GM19035 (cell line): ENCODE data around the gene OR14A2.
"Not testable (repeated sequence)": the region's sequence is repeated elsewhere in the genome, so short reads cannot be mapped to it uniquely, and the experiment has no call there.

Experiments
- ATAC-seq: cut with Tn5 transposase; IDR thresholded peaks from one replicate; pipeline ENCODE4 v1.9.1; 2021; ENCODE audit not compliant: unreplicated experiment

The OR14A2 gene

DNA sequence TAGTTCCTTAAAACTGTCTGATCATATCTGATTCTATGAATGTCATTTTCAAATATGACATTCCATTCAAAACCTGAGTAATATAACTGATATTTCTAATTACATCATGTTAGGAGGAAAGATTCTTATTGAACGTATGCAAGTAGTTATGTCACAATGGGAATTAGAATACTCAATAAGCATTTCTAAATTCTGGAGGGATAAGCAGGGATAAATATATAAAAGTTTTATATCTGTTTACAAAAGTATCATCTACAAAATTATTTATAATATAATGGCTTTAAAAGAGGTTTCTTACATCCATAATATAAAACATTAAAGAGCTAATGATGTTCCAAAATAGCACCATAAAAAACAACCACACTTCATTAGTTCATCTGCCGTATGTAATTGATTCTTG is at the start of gene OR14A2:
Gene OR14A2, minus strand, starts transcription at position 101 of the 400 bp plus-strand sequence.
- no peak for ATAC-seq

DNA sequence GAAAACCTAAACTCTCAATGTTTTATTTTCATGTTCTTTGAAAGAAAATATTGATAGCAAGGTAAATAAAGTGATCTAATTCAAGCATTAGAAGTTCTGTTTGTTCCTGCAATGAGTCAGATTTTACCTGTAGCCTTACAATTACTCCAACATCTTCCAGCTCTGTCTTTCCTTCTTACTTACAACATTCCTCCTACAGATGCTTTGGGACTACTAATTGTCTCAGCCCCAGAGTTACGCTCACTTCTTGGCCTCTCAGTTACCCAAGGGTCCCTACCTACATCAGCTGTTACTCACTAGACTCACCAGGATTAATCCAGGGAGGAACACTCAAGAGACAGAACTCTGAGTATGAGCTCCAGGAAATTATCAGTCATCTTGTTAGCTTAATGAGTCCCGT is 49.6 kb upstream of the OR14A2 start:
- no peak for ATAC-seq

DNA sequence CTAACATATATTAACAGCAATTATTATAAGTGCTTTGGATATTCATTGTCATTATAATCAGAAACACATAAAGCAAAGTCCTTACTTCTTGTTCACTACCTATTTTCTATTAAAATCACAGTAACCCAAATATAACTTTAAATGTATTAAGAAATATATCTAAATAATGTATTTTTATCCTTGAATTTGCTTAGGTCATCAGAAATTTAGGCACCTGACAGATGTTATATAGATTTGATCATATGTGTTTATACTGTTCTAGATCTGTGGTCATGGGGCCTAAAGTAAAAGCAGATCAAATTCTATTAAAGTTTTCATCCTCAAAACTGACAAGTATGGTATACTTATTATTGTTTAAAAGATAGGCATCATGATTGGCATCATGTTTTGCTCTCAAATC is 21.7 kb upstream of the OR14A2 start:
- ATAC-seq = no peak

DNA sequence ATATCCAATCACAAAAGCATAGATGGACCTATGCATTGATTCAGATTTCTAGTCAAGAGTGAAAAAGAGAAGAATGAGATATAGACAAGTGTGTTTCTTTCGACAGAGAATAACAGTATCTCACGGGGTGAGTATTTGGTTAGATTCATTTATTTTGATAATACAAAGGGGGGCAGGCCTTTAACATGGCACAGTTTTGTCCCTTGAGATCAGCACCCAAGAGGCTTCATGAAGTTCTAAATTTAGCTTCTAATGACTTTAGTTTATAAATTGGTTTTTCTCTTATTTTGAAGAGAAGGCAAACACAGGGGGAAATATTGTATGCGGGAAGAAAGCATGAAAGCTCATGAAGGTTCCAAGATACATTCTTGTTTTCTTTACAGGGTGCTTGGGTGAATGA is 12.5 kb upstream of the OR14A2 start, which contains the start of gene OR1C1:
Gene OR1C1, minus strand, starts transcription at position 101 of the 400 bp plus-strand sequence. CDS start 2,150 bp downstream, outside the sequence.
- ATAC-seq = no peak

DNA sequence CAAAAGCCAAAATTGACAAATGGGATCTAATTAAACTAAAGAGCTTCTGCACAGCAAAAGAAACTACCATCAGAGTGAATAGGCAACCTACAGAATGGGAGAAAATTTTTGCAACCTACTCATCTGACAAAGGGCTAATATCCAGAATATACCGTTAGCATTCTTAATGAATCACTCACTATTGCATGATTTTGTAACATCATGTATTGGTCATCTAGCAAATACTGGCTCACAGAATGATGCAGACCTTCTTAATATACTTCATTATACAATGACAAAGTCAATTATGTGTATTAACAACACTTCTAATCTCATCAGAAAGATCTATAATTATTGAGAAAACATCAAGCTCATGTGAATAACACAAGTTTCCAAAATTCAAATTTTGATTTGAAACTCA is 6.4 kb upstream of the OR14A2 start:
- ATAC-seq = not testable (repeated sequence)

DNA sequence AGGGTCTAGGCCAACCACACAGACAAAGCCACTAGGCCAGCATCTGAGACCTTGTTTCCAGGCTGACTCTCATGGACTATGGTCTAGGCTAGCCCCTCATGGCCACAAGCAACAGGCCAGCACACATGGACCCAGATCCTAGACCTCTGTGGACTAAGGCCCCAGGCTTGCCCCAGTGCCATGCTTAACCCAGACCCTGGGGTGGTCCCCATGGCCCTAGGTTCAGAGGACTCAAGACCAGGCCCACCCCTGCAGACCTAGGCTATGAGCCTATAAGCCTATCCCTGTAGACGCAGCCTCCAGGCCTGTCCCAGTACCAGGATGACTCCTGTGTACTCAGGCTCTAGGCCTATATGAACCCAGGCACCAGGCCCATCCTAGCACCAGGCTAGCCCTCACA is 1.9 kb upstream of the OR14A2 start:
- no peak for ATAC-seq

DNA sequence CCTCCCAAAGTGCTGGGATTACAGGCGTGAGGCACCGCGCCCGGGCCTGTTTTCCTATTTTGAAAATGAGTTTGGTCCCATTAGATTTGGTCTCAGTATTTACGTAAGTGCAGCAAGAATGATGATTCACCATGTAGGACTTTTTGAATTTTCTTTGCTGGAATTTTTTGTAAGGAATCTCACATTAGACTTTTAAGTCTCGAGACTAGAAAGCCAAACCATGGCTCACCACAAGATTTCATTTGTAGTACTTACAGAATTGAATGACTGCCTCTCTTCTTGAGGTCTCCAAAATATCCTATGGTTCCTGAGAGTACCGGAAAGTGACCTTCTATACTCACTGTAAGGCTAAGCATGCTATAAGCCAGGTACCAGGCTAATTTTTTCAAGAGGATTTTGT is 325 bp downstream of the OR14A2 start:
- ATAC-seq = no peak

DNA sequence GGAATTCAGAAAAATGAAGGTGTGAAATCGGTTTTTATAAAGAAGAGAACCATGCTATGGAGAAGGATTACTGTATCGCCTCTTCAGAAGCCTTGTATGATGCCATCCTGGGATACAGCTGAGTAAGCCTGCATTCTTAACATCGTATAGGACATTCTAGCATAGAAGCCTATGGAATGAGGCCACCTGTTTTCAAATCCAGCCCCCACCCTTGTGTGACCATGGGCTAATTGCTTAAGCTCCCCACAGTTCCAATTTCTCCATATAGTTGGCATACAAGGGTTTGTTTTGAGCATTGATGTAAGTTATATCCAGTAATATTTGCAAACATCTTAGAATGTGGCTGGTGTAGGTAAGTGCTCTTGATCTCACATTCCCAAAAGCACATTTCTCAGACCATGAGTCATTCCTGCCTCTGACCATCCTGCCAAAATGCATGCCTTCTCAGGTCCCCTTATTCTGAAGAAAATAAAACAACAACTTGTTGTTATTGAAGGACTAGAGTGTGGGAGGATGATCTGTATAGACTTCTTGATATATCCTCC is 1.5 kb downstream of the OR14A2 start:
- ATAC-seq = no peak

DNA sequence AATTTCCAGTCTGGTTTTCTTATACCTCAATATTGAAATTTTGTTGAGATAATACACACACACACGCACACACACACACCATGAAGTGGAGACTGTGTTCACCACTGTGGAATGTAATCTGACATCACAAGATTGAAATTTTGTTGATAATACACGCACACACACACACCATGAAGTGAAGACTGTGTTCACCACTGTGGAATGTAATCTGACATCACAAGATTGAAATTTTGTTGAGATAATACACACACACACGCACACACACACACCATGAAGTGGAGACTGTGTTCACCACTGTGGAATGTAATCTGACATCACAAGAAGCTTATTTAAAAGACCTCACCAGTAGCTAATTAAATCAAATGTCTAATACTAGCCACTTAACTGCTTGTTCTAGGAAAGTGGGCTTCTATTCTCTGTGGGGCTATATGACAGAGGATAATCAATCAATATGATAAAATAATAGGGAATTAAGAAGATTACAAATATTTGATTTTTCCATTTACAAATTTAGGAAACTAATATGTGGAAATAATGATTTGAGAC is 5.7 kb downstream of the OR14A2 start:
- ATAC-seq = not testable (repeated sequence)

DNA sequence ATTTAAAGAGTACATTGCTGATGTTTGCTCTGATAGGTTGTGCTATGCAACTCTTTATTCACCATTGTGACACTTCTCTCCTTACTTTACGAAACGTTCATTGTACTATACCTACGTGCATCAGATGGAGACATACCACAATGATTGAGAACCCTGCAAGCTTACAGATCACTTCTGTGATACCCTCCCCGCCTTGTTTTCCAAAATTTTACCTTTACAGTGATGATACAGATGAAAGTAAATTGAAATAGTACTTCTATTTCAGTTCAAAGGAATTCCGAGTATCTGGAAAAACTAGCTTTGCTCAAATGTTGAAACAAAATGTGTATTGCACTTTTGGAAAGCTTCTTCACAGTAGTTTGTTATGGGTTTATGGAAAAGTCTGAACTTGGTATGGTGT is 6.2 kb downstream of the OR14A2 start:
- no peak for ATAC-seq

DNA sequence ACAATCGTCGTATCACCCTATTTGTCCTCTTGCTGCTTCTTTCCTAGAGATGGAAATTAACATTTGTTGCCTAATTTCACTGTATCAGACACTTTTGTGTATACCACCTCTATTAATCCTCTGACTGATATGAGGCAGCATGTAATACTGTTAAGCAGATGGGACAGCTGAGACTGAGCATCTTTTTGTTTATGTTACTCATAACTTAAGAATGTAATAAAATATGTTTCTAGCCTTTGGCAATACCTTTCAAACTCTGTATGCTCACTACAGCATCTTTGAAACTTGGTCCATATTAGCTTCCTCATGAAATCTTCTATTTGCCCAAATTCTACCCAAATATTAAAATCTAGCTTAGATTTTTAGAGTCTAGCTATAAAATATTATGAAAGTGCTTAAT is 7.2 kb downstream of the OR14A2 start:
- no peak for ATAC-seq

DNA sequence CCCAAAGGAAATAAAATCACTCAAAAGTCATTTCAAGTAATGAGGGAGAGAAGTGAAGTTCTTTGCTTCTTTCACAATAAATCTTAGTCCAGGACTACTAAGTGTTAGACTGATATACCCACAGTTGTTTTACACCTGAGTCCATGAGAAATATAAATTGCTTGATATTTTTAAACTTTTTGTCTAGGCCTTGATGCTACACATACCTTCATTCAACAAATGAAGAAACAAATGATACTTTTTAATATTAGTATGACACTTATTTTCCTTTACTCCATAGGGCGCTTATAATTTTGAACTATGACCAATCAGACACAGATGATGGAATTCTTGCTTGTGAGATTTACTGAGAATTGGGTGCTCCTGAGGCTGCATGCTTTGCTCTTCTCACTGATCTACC is 9.6 kb downstream of the OR14A2 start, which contains the start of gene OR14K1:
Gene OR14K1, plus strand, starts transcription at position 301 of the 400 bp plus-strand sequence. Its CDS starts 0 bp downstream, at position 301.
- no peak for ATAC-seq

DNA sequence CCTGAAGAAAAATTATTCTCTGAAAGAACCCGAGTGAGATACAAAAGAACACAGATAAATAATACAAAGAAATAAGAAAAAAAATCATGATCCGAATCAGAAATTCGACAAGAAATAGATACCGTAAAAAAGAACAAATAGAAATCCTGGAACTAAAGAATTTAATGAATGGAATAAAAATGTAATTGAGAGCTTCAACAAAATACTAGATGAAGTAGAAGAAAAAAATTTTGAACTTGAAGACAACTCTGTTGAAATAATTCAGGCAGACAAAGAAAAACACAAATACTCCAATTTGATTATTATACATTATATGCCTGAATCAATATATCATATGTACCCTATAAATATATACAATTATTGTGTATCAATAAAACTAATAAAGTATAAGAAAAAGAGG is 26.7 kb downstream of the OR14A2 start:
- no peak for ATAC-seq

DNA sequence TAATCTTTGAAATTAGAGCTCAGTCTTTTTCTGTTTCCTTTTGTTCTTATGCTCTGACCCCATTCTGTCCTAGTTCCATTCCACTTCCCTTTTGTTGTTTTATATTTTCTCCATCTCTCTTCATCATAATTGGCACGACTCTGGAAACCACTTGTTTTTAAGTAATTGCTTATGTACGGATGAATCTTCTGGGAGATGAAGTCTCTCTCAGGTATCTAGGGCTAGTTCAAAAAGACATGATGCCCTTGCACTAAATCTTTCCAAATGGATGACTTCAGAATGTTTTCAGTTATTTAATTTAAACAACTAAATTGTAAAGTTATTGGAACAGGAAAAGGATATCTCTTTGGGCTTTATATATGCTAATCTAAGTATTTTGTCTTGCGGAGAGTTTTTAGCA is 31.4 kb downstream of the OR14A2 start, which contains the start of gene OR6F1:
Gene OR6F1, minus strand, starts transcription at position 101 of the 400 bp plus-strand sequence. CDS start 3,891 bp downstream, outside the sequence.
- no peak for ATAC-seq

DNA sequence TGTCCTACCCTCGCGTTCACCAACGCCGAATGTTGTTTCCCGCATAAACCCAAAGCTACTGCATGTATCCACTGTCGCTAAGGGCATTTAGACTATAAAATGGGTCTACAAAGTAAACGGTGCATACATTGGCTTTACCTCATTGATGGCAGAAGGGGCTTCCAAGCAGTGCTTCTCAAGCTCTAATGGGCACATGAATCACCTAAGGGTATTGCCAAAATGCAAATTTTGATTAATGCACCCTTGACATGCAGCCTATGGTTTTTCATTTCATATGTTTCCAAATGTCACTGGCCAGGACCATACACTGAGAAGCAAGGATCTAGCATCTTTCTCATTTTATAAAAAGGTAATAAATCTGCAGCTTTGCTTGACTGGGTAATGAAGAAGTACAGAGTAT is 34.2 kb downstream of the OR14A2 start:
- ATAC-seq = no peak

DNA sequence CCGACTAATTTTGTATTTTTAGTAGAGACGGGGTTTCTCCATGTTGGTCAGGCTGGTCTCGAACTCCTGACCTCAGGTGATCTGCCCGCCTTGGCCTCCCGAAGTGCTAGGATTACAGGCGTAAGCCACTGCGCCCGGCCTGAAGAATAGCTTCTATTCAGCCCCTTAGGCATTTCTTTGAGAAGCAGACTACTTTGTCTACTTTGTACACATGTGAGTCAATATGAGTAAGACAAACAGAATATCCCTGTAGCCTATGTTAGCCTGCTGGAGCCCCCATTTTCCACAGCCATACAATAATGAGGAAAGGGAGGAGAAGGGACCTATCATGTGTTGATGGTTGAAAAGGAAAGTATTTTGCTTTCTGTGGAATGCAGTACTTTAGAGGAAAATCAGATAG is 37.3 kb downstream of the OR14A2 start:
- not testable (repeated sequence) for ATAC-seq

DNA sequence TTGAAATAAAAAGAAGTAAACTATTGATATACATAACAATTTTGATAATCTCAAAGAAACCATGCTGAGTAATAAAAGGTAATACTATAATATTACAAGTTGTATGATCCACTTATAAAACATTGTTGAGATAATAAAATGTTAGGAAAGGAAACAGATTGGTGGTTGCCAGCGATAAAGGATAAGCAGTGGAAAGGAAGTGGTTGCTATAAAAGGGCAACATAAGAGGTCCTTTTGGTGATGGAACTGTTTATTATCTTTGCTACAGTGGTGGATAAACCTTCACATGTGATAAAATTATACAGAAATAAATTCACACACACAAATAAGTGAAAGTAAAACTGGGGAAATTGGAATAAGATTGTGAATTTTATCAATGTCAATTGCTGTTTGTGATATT is 46.6 kb downstream of the OR14A2 start:
- no peak for ATAC-seq

DNA sequence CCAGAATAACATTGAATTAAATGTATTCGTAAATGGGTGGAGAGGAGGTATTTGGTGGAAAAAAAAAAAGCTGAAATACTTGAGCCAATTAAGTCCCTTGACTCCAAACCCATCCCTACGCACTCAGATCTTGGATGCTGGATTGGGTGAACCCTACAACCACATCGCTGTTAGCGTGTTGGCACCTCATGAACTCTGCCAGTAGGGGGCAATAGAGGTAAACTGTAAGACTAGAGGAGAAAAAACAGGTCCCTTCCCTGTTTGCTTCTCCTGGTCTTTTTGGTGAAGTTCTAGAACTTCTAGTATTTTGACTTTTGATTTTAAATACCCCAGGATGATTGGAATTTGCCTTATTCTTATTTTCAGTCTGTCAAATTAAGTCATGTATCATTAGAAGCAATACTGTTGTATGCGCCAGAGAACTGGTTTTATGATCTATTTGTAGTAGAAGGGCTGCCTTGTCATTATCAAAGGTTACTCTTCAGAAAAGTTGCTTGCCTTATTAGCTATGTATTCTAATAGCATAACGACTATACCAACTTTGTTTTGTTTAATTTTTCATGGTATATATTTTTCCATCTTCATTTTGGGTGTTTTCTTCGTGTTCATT is 66.5 kb downstream of the OR14A2 start:
- ATAC-seq = peak; percentile 81

DNA sequence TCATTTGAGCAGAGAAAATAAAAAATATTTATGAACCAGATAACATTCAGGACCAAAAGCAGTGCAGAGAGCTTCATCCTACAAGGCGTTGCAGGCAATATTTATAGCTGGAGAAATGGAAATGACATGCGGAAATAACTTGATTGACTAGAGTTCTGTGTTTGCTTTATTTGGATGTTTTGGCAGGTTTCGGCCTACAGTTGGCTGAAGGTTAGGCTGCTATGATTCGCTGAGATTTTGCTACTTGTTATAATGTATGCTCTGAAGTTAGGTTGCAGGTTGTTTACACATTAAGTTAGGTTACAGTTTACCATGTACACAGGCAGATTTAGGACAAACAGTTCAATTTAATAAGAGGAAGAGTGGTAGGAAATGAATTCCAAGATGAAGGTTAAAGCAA is 67.8 kb downstream of the OR14A2 start:
- no peak for ATAC-seq

DNA sequence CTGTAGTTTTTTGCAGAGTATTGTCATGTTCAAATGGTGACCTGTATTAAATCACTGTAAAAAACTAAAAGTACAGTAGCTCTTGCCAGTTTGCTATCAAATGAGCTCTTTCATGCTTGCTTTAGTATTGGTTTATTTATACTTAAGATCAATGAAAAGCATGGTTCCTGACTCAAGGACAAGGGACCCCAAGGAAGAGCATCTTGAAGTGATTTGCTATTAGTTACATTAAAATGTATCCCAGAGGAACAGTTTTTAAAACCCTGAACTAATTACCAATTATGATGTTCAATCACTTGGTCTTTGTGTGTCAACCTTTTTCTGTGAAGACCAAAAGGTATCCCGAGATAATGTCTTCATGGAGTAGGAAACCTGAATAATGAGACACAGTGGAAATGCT is 68.3 kb downstream of the OR14A2 start, which contains the start of gene OR13G1:
Gene OR13G1, minus strand, starts transcription at position 101 of the 400 bp plus-strand sequence. CDS start 6,698 bp downstream, outside the sequence.
- ATAC-seq = no peak
